CD14-positive monocyte (primary cell): ENCODE results near the gene ANKRD27. TPM values are rescaled to one million over a fixed set of nuclear protein-coding genes. Genes with fewer than 3 reads are reported as not detected.

Source experiments
- DNase-seq, 3 donors: peaks; one replicate each; pipeline ENCODE4 v3.0.0-alpha.2; 2011 to 2022
- H2AFZ ChIP-seq: 2 replicates; pipeline ENCODE4 v1.6.0; 2012; ENCODE audit warnings: mild to moderate bottlenecking, low read depth, low read length, inconsistent platforms; ENCODE audit not compliant: insufficient read depth, poor library complexity, severe bottlenecking
- H3K27ac ChIP-seq, 2 donors: 1 replicate in 1 of 2; 2 replicates in 1 of 2; pipeline ENCODE4 v1.5.1; 2012 to 2013; ENCODE audit warnings: low read length in 2 of 2, control low read depth in 1 of 2, inconsistent platforms in 1 of 2, low read depth in 1 of 2, mild to moderate bottlenecking in 1 of 2
- H3K27me3 ChIP-seq, 2 donors: one replicate each; pipeline versions ENCODE4 v1.6.0 to v1.6.1; 2011 to 2013; ENCODE audit warnings: low read length in 2 of 2; ENCODE audit not compliant: control insufficient read depth in 2 of 2, insufficient read depth in 2 of 2
- H3K36me3 ChIP-seq, 2 donors: replicated peaks in 1 of 2; 1 replicate in 1 of 2; 2 replicates in 1 of 2; pipeline versions ENCODE4 v1.5.1 to v1.6.1; 2012 to 2013; ENCODE audit warnings: low read length in 2 of 2, control low read depth in 1 of 2, inconsistent platforms in 1 of 2, mild to moderate bottlenecking in 1 of 2; ENCODE audit not compliant: insufficient read depth in 2 of 2, control insufficient read depth in 1 of 2
- H3K4me1 ChIP-seq, 2 donors: 1 replicate in 1 of 2; 2 replicates in 1 of 2; pipeline versions ENCODE4 v1.5.1 to v1.6.1; 2012 to 2013; ENCODE audit warnings: low read length in 2 of 2, control low read depth in 1 of 2, inconsistent platforms in 1 of 2, mild to moderate bottlenecking in 1 of 2, moderate library complexity in 1 of 2; ENCODE audit not compliant: insufficient read depth in 2 of 2, control insufficient read depth in 1 of 2
- H3K4me2 ChIP-seq: replicated peaks from 2 replicates; pipeline ENCODE3; 2012; ENCODE audit warnings: low read length, moderate library complexity, mild to moderate bottlenecking; ENCODE audit not compliant: poor library complexity, severe bottlenecking; ENCODE audit errors: extremely low read depth
- H3K4me3 ChIP-seq, 3 experiments: fragments of 200-600 bp in 1 of 3; sonication (generic) in 1 of 3; replicated peaks in 1 of 3; 1 replicate in 2 of 3; 2 replicates in 1 of 3; pipeline ENCODE4 v1.5.1; 2011 to 2013; ENCODE audit warnings: low read length in 3 of 3, mild to moderate bottlenecking in 3 of 3, control low read depth in 2 of 3, low read depth in 2 of 3, inconsistent platforms in 1 of 3, moderate library complexity in 1 of 3
- H3K79me2 ChIP-seq: 2 replicates; pipeline ENCODE4 v1.6.0; 2012; ENCODE audit warnings: mild to moderate bottlenecking, control low read depth, inconsistent platforms, low read length, moderate library complexity; ENCODE audit not compliant: insufficient read depth
- H3K9ac ChIP-seq: 2 replicates; pipeline ENCODE4 v1.6.0; 2017; ENCODE audit warnings: low read length, mild to moderate bottlenecking; ENCODE audit not compliant: insufficient read depth, poor library complexity, severe bottlenecking
- H3K9me3 ChIP-seq, 2 donors: replicated peaks in 1 of 2; 1 replicate in 1 of 2; 2 replicates in 1 of 2; pipeline versions ENCODE4 v1.5.1 to v1.6.1; 2012 to 2013; ENCODE audit warnings: low read length in 2 of 2, control low read depth in 1 of 2; ENCODE audit not compliant: control insufficient read depth in 1 of 2, insufficient read depth in 1 of 2
- H4K20me1 ChIP-seq: 2 replicates; pipeline ENCODE4 v1.6.0; 2012; ENCODE audit warnings: mild to moderate bottlenecking, low read length, control low read depth, moderate library complexity; ENCODE audit not compliant: insufficient read depth
- H3K27ac Mint-ChIP-seq, 7 donors: one replicate each; pipeline ENCODE4 v1.8.0; 2020; ENCODE audit warnings: mild to moderate bottlenecking in 7 of 7, mixed read lengths in 7 of 7, moderate library complexity in 6 of 7, inconsistent platforms in 2 of 7
- H3K27me3 Mint-ChIP-seq, 3 donors: one replicate each; pipeline ENCODE4 v1.8.0; 2021 to 2022; ENCODE audit warnings: low read depth in 3 of 3, mild to moderate bottlenecking in 3 of 3, mixed read lengths in 3 of 3, moderate library complexity in 3 of 3, inconsistent platforms in 1 of 3
- H3K36me3 Mint-ChIP-seq, 2 donors: one replicate each; pipeline ENCODE4 v1.8.0; 2020; ENCODE audit warnings: mixed read lengths in 2 of 2, inconsistent platforms in 1 of 2, mild to moderate bottlenecking in 1 of 2
- H3K4me1 Mint-ChIP-seq: one replicate; pipeline ENCODE4 v1.8.0; 2020; ENCODE audit warnings: mild to moderate bottlenecking, mixed read lengths
- H3K4me3 Mint-ChIP-seq, 2 donors: one replicate each; pipeline ENCODE4 v1.8.0; 2020; ENCODE audit warnings: mild to moderate bottlenecking in 2 of 2, mixed read lengths in 2 of 2, moderate library complexity in 1 of 2
- H3K9me3 Mint-ChIP-seq, 7 donors: one replicate each; pipeline ENCODE4 v1.8.0; 2020 to 2022; ENCODE audit warnings: mixed read lengths in 7 of 7, mild to moderate bottlenecking in 6 of 7, moderate library complexity in 6 of 7, inconsistent platforms in 2 of 7
- CTCF ChIP-seq: fragments of 200-600 bp; IDR thresholded peaks from one replicate; pipeline ENCODE4 v1.8.0; 2022; ENCODE audit warnings: antibody characterized with exemption, mild to moderate bottlenecking
- WGBS: methylation state at CpG from one replicate; pipeline ENCODE4 v1.1.5; 2013; ENCODE audit warnings: missing lambda C conversion rate; ENCODE audit not compliant: insufficient coverage; 5-methylcytosine and 5-hydroxymethylcytosine counted together
- intact Hi-C, 2 donors: fragments of 100-400 bp; cut with micrococcal nuclease; formaldehyde crosslinking; loops; one replicate each; pipeline versions ENCODE4 v1.15.0 to v1.15.1; 2023
- polyA plus RNA-seq, 3 donors: library from polyadenylated mRNA; depleted of rRNA in 1 of 3; unstranded in 2 of 3; stranded (reverse) in 1 of 3; fragments of 300-500 nt in 2 of 3; fragments of >200 nt in 1 of 3; fragmentation: Illumina TruSeq in 2 of 3; gene quantifications; 1 replicate in 2 of 3; 2 replicates in 1 of 3; pipeline ENCODE4 v1.2.3, GENCODE V29; 2012 to 2021

The ANKRD27 gene
- polyA plus RNA-seq, 3 donors, result 8.7 to 17.5 (median 14.5) TPM

- no peak for TF ChIP-seq CTCF
- Mint-ChIP-seq H3K27ac (no peak overlapping the region), H3K4me1 (peaks cover 29% of the 10 kb centered on the region), H3K36me3 (peaks cover 5 to 10% of the 10 kb centered on the region in 2 donors), H3K4me3 (peak overlapping the region; percentile 27 to 84), H3K27me3 (peaks cover 33 to 45% (median 37%) of the 10 kb centered on the region in 3 donors), H3K9me3 (peaks cover 0 to 9% (median 0%) of the 10 kb centered on the region in 7 donors)
- intact Hi-C loops, result loop anchor here (10.0 kb wide), 1 partner anchor 273 kb away; the partner anchor contains the start of gene DPY19L3 (in 2 of the 2)
- peaks cover 0 to 6% of the 10 kb centered on the region in 2 donors for H3K9me3 ChIP-seq
- no peak overlapping the region for H3K4me3 ChIP-seq
- H3K36me3 ChIP-seq, result no peaks in the 10 kb centered on the region
- no peak overlapping the region for H3K4me2 ChIP-seq
- no peak overlapping the region for H2AFZ ChIP-seq
- peaks cover 21 to 29% of the 10 kb centered on the region in 2 donors for H3K27me3 ChIP-seq
- no peak overlapping the region for H3K9ac ChIP-seq
- H4K20me1 ChIP-seq, result peaks cover 18% of the 10 kb centered on the region
- peaks cover 22% of the 10 kb centered on the region for H3K79me2 ChIP-seq
- H3K4me1 ChIP-seq, result peaks cover 30 to 39% of the 10 kb centered on the region in 2 donors
- DNase-seq, result no peak
- WGBS, result no CpG with 5 or more reads among the region's 9 CpGs
- H3K27ac ChIP-seq, result no peak overlapping the region
These were observed 2.7 kb upstream of the ANKRD27 start for GRCh38 chr19:32677657-32678056.

GRCh38 chr19:32676895-32677359 lies 1.9 kb upstream of the ANKRD27 start:
- Histone ChIP-seq H3K36me3 (no peaks in the 10 kb centered on the region), H3K27ac (no peak overlapping the region), H3K27me3 (peaks cover 21 to 29% of the 10 kb centered on the region in 2 donors), H3K4me2 (peak overlapping the region; percentile 94), H3K4me3 (peak overlapping the region in 1 of 3 experiments; percentile 95), H3K4me1 (peaks cover 32 to 47% of the 10 kb centered on the region in 2 donors), H3K9me3 (peaks cover 0 to 6% of the 10 kb centered on the region in 2 donors), H3K9ac (no peak overlapping the region), H3K79me2 (peaks cover 30% of the 10 kb centered on the region), H2AFZ (peak overlapping the region; percentile 94), H4K20me1 (peaks cover 25% of the 10 kb centered on the region)
- Mint-ChIP-seq H3K4me1 (peaks cover 36% of the 10 kb centered on the region), H3K9me3 (peaks cover 0 to 9% (median 0%) of the 10 kb centered on the region in 7 donors), H3K4me3 (peak overlapping the region; percentile 48 to 84), H3K27me3 (peaks cover 33 to 45% (median 37%) of the 10 kb centered on the region in 3 donors), H3K36me3 (peaks cover 5 to 10% of the 10 kb centered on the region in 2 donors), H3K27ac (no peak overlapping the region)
- intact Hi-C loops, result loop anchor here (10.0 kb wide), 1 partner anchor 272 kb away; the partner anchor contains the start of gene DPY19L3 (in 2 of the 2)
- DNase-seq, result no peak
- TF ChIP-seq CTCF, result no peak
- WGBS, result 19% methylated on average over 26 of the region's 33 CpGs
